Measurements from ENCODE around the gene RDH5. TPM values are rescaled to one million over a fixed set of nuclear protein-coding genes. Genes with fewer than 3 reads are reported as not detected.
A peak's percentile ranks its signal among the peaks of the same experiment; 100 is the strongest.
"Not testable (repeated sequence)": the region's sequence is repeated elsewhere in the genome, so short reads cannot be mapped to it uniquely, and the experiment has no call there.

The RDH5 gene
- total RNA-seq, 1 donor from 2014 or later, result 23.3 TPM

DNA sequence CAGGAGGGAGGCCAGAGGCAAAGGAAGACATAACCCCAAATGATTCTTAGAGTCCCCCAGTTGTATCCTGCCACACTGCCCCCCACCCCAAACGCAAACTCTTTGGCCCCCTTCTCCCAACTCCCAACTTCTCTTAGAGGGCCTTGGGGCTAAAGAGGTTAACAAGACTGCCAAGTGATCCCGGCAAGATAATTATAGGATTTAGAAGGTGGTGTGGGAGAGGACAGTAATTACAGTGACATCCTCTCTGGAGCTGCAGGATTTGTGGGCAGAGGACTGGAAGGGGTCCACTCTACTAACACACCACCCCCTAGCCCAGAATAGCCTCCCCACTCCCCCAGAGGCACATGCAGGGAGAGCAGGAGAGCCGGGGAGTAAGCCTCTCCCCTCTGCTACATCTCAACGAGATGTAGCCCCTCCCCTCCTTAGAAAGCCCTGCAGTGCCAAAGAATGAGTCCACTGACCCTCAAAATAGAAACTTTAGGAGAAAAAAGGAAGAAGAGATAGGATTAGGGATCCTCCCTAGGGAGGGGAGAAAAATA is 17.5 kb downstream of the RDH5 start:
- intact Hi-C loops (cut with DNase I), result no loop called here
- peak; percentile 39 for ATAC-seq
- no peak for DNase-seq (ENCODE audit: low spot score)

DNA sequence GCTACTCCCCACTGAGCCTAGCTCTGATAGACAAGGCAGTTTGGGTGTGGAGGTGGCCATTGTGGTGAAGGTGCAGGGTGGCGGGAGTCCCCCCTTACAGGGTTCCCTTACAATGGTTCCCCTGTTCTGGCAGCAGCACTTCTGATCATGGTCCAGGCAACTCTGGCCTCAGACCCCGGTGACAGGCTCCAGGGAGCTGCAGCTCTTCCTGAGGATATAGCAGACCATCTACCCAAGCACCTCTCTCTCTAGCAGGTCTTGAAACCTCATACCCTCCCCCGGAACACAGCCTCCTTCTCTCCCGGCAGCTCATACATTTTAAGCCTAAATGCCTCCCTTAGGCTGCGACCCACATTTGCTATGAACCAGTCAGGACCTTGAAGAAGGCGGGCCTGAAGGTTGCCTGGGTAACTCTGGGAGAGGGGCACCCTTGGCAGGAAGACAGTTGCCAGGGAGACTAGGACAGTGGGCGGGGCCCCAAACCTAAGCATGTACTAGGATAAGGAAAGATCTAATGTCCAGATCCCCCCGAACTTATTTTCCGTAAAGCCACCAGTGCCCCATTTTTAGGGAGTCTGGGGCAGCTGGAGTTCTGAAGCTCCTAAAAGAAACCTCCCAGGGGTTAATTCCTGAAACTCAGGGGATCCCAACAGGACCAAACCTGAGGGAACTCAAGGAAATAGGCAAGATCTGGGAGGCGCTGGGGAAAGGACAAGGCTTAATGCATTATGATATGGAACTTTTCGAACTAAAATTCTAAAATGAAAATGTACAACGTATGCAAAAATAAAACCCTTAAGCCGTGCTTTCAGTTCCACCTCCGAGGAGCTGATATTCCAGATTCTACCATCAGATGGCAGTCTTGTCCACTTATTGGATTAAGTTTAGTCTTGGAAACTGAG is 18.2 kb downstream of the RDH5 start:
- peak; percentile 91 for ATAC-seq
- DNase-seq (ENCODE audit: low spot score), result peak; percentile 93
- intact Hi-C loops (cut with DNase I), result no loop called here

DNA sequence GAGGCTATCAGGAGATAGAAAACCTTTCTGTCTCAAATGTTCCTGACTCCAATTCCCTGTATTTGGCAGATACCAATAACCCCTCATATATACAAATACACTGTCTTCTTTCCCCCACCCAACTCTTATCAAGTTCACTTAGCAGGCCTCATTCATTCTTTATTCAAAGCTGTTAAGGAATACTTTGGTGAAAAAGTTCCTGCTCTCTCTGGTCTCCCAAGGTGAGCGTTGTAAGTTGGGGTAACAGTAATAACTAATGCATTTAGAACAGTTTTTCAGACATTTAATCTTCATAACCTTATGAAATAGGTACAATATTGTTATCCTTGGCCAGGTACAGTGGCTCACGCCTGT is 18.8 kb downstream of the RDH5 start:
- intact Hi-C loops (cut with DNase I), result no loop called here
- DNase-seq (ENCODE audit: low spot score) (no peak), ATAC-seq (no peak)

DNA sequence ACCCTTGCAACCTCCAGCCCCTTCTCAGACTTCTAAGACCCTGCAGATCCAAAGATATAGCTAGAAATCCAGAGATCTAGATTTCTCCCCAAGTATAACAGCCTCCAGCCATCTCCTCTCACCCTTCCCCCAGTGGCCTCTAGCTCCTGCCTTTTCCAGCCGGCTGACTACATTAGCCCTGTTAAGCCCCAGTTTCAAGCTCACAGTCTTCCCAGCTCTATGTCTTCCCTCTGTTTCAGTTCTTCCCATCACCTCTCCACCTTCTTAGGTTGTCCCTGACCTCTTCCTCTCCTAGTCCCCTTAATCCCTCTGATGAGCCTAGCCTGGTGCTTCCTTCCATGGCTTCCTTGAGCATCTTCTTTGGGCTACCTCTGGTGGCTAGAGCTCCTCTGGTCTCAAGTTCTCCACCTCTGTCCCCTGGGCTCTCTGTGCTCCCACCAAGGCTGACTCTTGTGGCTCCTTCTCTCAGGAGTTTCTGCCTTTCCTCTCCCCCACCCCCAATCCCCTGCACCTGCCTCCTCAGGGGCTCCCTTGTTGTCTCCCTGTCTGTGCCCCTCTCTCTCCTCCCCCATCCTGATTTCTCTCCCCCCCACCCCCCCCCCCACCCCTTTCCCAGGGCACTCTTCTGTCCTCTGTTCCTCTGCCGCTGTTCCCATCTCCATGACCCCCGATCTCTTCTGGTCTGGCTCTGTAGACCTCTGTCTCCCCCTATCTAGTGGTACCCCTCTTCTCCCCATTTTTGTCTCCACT is 21.9 kb downstream of the RDH5 start:
- intact Hi-C loops (cut with DNase I), result loop anchor here (5.0 kb wide), 1 partner anchor 195 kb away; no protein-coding TSS in a partner anchor
- ATAC-seq, result no peak
- DNase-seq (ENCODE audit: low spot score), result no peak

DNA sequence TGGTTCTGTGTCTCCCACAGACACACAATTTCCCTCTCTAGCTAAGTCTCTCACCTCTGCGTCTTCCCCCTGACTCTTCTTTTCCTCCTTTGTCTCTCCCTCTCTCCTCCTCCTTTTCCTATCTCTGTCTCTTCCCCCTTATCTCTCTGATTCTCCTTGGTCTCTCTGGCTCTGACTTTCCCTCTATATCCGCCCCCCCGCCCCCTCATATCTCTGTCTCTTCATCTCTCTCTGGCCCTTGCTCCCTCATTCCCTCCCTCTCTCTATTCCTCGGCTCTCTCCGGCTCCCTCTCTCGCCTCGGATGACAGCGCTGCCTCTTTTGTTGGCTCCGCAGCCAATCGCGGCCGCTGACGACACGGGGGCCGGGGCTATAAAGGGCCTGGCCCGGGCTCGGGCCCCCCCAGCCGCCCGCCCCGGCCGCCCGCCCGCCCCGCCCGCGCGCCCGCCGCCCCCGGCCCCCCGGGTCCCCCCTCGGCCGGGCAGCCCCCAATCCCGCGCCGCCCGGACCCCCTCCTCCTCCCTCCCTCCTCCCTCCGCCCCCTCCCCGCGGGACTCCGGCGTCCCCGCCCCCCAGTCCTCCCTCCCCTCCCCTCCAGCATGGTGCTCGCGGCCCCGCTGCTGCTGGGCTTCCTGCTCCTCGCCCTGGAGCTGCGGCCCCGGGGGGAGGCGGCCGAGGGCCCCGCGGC is 22.7 kb downstream of the RDH5 start, which contains the start of gene GDF11:
Gene GDF11 (plus strand): TSS at position 404 of the 687 bp plus-strand sequence. CDS start 195 bp downstream, at position 599.
- intact Hi-C loops (cut with DNase I), result loop anchor here (5.0 kb wide), 1 partner anchor 194 kb away; no protein-coding TSS in a partner anchor
- ATAC-seq (peak; percentile 77), DNase-seq (ENCODE audit: low spot score) (peak; percentile 89)

DNA sequence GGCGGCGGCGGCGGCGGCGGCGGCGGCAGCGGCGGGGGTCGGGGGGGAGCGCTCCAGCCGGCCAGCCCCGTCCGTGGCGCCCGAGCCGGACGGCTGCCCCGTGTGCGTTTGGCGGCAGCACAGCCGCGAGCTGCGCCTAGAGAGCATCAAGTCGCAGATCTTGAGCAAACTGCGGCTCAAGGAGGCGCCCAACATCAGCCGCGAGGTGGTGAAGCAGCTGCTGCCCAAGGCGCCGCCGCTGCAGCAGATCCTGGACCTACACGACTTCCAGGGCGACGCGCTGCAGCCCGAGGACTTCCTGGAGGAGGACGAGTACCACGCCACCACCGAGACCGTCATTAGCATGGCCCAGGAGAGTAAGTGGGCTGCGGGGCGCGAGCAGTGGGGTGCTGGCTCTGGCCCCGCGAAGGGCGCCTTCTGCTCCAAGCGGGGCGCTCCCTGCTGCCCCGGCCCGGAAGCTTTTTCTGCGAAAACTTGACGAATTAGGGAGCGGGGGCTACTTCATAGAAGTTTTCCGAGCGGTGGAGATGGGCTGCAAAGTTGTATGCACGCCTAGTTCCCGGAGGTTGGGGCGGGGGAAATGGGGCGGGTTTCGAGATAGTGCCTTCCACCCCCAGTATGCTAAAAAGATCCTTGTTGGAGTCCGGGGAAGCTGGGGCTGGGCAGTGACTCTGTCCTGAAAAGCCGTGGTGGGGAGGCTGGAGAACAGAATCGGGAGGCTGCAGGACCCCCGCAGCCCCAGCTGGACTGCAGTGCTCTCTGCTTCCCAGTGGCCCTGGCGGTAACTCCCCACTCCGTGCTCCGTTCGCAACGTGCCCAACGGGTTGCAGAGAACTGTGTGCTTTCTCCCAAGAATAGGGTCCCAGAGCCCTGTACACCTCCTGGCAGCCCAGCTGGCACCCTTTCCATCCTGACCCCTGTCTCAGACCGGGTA is 23.5 kb downstream of the RDH5 start:
- intact Hi-C loops (cut with DNase I), result loop anchor here (5.0 kb wide), 1 partner anchor 194 kb away; no protein-coding TSS in a partner anchor
- ATAC-seq (peak; percentile 34), DNase-seq (ENCODE audit: low spot score) (peak; percentile 75)

DNA sequence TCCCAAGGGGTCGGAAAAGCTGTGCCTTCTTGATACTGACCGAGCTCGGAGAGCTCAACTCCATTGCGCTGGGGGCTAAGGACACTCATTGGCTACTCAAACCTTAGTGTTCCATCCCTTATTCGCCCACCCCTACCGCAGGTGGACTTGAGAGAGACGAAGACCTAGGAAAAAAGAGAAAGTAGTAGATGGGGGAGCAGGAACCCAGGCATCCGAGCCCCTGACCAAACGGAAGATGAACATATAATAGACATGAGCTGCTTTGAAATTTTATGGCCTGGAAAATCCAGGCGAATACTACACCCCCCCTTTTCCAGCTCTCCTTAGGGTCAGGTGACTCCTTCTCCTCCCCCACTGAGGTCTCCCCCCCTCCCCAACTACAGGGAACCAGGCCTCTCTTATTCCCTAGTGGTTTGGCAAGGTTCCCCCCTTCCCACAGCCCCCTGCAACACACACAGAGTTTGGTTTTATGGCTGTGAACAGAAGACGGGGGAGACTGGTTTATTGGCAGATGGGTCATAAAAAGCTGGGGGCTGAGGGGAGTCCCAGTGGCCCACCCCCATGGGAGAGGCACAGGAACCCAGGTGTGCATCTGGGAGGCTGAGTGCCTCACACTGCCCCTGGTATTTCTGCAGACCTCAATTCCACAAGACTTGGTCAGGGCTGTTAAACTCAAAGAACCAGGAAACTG is 24.3 kb downstream of the RDH5 start:
- intact Hi-C loops (cut with DNase I), result loop anchor here (5.0 kb wide), 1 partner anchor 193 kb away; no protein-coding TSS in a partner anchor
- DNase-seq (ENCODE audit: low spot score) (no peak), ATAC-seq (peak; percentile 6)

DNA sequence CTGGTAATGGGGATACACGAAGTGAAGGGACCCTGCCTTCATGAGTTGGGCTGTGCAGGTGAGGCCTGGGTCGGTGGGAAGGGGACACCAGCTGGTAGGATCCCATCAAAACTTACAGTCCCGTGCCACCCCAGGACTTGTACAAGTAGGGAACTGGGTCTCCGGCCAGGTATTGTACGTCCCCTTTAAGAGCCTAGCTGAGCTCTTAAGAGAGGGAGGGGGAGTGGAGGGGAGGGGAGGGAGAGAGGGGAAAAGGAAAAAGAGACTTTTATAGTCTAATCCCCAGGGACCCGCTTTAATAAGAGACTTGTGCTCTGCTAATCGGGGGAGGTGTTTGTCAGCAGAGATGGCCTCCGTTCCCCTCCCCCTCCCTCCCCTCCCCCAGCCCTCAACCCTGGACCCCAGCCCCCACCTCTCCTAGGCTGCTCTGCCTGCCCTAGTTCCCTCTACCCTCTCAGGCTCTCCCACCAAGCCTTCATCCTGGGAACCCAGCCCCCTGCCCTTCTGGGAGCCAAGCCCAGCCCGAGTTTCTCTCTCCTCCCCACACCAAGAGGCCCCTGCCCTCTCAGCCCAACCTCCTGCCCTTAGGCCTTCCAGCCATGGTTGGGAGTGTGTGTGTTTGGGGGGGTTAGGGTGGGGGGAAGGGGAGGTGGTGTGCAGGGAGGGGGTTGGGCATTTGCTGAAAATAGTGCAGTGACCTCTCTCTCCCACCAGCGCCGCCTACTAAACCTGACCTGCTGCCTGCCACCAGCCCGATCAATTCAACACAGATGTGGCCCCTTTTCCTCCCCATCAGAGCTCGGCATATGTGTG is 25.4 kb downstream of the RDH5 start:
- intact Hi-C loops (cut with DNase I), result no loop called here
- DNase-seq (ENCODE audit: low spot score) (no peak), ATAC-seq (peak; percentile 74)

DNA sequence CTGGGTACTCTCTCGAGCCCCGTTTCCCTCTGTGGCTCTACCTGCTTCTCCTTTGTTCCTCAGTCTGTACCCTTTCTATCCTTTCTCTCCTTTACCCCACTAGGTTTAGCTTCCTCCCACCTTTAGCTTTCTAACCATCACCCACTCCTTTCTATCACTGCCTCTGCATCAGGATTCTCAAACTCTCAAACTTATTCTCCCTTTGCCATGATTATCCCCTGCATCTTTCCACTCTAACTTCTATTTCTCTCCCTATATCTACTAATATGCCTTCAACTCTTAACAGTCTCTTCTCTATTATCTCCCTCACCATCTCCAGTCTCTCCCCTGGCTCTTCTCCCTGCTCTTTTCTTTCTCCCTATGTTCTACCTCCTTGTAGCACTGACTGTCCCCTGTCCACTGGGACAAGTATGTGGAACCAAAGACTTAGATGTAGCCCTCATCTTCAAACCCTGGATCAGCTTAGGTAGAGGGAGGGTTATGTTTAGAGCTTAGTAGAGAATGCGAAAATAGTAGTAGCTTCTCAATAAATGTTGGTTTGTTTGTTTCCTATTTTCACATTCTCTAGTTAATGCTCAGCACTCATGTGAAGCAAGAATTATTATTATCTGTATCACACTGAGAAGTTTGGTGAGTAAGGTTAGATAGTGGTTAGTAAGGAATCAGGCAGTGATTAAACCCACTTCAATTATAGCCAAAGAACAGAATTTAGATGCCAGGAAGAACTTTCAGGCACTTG is 26.1 kb downstream of the RDH5 start:
- ATAC-seq (no peak), DNase-seq (ENCODE audit: low spot score) (no peak)
- intact Hi-C loops (cut with DNase I), result no loop called here

DNA sequence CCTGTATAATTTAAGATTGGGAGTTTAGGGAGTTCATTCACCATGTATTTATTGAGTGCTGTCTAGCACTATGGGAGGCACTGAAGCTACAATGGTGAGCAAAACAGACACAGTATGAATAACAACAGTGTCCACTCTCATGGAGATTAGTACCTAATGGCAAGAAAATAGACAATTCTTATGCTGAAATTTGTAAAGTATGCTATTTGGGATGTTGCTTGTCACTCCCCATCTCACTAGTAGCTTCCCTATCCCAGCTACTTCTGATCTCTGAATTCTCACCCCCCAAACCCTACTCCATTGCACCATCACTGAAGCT is 26.7 kb downstream of the RDH5 start:
- intact Hi-C loops (cut with DNase I), result no loop called here
- DNase-seq (ENCODE audit: low spot score), result no peak
- no peak for ATAC-seq

DNA sequence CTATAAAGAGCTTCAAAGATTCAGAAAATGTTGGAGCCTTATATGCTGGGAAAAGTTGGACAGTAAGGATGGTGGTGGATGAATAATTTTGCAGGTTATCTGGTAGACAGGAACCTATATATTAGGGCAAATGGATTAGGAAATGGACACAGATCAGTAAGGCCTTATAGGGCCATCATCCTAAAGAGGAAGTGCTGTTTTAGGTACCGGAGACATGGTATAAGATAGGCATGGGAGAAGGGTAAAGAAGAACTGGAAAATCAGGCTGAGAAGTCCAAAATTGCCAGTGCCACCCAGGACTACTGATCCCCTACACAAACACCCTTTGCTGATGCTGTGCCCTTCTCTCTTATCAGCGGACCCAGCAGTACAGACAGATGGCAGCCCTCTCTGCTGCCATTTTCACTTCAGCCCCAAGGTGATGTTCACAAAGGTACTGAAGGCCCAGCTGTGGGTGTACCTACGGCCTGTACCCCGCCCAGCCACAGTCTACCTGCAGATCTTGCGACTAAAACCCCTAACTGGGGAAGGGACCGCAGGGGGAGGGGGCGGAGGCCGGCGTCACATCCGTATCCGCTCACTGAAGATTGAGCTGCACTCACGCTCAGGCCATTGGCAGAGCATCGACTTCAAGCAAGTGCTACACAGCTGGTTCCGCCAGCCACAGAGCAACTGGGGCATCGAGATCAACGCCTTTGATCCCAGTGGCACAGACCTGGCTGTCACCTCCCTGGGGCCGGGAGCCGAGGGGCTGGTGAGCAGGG is 28.2 kb downstream of the RDH5 start:
- intact Hi-C loops (cut with DNase I), result no loop called here
- ATAC-seq (no peak), DNase-seq (ENCODE audit: low spot score) (no peak)

DNA sequence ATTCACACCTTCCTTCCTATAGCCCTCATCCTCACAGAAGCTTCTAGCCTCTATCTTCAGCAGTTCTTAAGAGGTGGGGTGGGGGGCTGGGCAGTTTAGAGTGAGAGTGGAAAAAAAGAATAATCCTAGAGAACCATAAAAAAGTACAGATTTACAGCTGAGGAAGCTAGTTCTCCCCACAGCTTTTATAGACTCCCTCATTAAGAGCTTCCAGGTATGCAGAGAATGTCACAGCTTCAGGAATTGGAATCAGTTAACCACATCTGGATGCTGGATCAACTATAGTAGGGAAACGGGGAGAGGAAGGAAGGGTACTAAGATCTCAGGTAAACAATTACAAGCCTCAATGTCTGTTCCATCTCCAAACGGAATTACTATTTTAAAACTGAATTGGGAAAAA is 35.1 kb downstream of the RDH5 start:
- no peak for DNase-seq (ENCODE audit: low spot score)
- intact Hi-C loops (cut with DNase I), result no loop called here
- no peak for ATAC-seq

DNA sequence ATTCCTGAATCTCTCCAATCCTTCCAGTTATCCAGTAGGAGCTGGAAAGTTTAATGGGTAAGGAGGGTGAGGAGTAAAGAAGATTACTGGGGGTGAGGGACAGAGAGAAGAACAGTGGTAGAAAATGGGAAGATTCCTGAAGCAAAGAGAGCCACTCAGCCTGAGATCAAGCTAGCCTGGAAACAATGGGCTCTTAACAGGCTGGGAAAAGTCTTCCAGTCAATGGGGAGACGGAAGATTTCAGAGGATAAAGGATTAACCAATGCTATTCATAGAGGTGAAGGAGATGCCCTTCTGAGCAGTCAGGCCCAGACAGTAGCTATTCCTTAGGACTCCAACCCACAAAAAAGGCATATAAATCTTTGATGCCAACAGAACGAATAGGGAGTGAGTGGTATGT is 37.5 kb downstream of the RDH5 start:
- ATAC-seq, result no peak
- no peak for DNase-seq (ENCODE audit: low spot score)
- intact Hi-C loops (cut with DNase I), result no loop called here

DNA sequence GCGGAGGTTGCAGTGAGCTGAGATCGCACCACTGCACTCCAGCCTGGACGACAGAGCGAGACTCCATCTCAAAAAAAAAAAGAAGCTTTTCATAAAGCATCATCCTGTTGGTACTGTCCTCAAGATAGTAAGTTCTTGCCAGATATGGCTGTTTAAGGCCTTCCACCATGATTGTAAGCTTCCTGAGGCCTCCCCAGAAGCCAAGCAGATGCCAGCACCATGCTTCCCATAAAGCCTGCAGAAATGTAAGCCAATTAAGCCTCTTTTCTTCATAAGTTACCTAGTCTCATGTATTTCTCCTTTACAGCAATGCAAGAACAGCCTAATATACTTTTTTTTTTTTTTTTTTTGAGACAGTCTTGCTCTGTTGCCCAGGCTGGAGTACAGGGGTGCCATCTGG is 38.4 kb downstream of the RDH5 start:
- ATAC-seq; intact Hi-C loops (cut with DNase I); DNase-seq (ENCODE audit: low spot score): not testable (repeated sequence)

DNA sequence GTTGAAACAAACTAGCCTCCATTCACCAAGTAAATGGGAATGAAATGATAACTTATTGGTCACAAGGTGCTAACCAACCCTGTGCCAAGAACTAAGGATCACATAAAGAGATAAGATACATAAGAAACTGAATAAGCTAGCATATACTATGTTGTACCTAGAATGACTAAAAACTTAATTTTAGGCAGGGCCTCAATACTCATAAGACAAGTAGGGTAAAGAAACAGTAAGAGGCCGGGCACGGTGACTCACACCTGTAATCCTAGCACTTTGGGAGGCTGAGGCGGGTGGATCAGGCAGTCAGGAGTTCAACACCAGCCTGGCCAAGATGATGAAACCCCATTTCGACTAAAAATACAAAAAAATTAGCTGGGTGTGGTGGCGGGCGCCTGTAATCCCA is 40.5 kb downstream of the RDH5 start:
- intact Hi-C loops (cut with DNase I), result no loop called here
- DNase-seq (ENCODE audit: low spot score) (no peak), ATAC-seq (no peak)

DNA sequence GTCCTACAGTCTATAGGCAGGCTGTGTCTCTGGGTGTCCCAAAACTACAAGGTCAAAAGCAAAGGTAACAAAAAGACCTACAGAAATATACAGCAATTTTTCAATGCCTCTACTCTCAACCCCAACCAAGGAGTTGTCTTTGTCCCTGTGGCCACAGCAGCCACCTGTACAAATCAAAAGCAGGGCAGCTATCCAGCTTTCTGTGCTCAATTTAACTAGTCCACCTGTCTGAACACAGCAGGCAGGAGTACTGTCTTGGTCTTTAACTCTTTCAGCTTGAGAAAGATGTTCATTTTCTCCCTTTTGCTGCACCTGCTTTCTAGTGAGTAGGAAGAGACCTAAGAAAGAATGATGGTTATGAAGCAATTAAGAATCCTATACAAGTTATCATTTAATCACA is 42.5 kb downstream of the RDH5 start:
- DNase-seq (ENCODE audit: low spot score), result no peak
- no peak for ATAC-seq
- intact Hi-C loops (cut with DNase I), result no loop called here

Data from sciatic nerve (tissue), 2 donors.